Measurements from ENCODE around the gene PHOSPHO2. TPM values are rescaled to one million over a fixed set of nuclear protein-coding genes. Genes with fewer than 3 reads are reported as not detected.

The PHOSPHO2 gene
- total RNA-seq, 5 donors from 2014 or later (not counting 1 experiment from before 2014, with no cell fraction given), result 3.6 to 8.6 (median 6.1) TPM

DNA sequence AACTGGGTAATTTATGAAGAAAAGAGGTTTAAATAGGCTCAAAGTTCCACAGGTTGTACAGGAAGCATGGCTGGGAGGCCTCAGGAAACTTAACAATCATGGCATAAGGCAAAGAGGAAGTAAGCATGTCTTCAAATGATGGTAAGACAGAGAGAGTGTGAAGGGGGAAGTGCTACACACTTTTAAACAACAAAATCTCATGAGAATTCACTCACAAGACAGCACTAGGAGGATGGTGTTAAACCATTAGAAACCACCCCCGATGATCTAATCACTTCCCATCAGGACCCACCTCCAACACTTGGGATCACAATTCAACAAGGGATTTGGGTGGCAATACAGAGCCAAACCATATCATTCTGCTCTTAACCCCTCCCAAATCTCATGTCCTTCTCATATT is 34.9 kb upstream of the PHOSPHO2 start:
- POLR2A ChIA-PET, result no interaction called here
- no peaks in the 10 kb centered on the region for H3K9me3 ChIP-seq
- Mint-ChIP-seq H3K9me3 (no peaks in the 10 kb centered on the region), H3K4me3 (no peak overlapping the region), H3K27me3 (peaks cover 5 to 7% of the 10 kb centered on the region in 2 donors), H3K4me1 (no peaks in the 10 kb centered on the region), H3K27ac (no peak overlapping the region), H3K36me3 (no peaks in the 10 kb centered on the region)
- no peaks in the 10 kb centered on the region for H3K4me1 ChIP-seq (ENCODE audit: control insufficient read depth in 1 of 2, extremely low read depth in 1 of 2, insufficient read depth in 2 of 2, low read length in 2 of 2)
- no peak overlapping the region for H3K4me3 ChIP-seq (ENCODE audit: control insufficient read depth in 1 of 2, extremely low read depth in 1 of 2, low read length in 1 of 2)
- H3K27ac ChIP-seq (ENCODE audit: low read length), result no peak overlapping the region
- no peak for ATAC-seq (replicated peaks in 1 of 4)
- no peak for DNase-seq
- H3K36me3 ChIP-seq (ENCODE audit: control insufficient read depth in 2 of 2, extremely low read depth in 1 of 2, insufficient read depth in 1 of 2, low read length in 1 of 2), result no peaks in the 10 kb centered on the region
- WGBS (ENCODE audit: insufficient coverage), result 20% methylated on average over 1 of the region's 1 CpG
- CTCF ChIA-PET, result no interaction called here
- H3K27me3 ChIP-seq (replicated peaks in 1 of 2; ENCODE audit: control insufficient read depth in 2 of 2, extremely low read depth in 1 of 2, insufficient read depth in 2 of 2, low read length in 1 of 2), result peaks cover 0 to 4% of the 10 kb centered on the region in 2 experiments

- Histone ChIP-seq H3K27me3 (replicated peaks in 1 of 2; ENCODE audit: control insufficient read depth in 2 of 2, extremely low read depth in 1 of 2, insufficient read depth in 2 of 2, low read length in 1 of 2) (peaks cover 0 to 4% of the 10 kb centered on the region in 2 experiments), H3K36me3 (ENCODE audit: control insufficient read depth in 2 of 2, extremely low read depth in 1 of 2, insufficient read depth in 1 of 2, low read length in 1 of 2) (no peaks in the 10 kb centered on the region), H3K4me3 (ENCODE audit: control insufficient read depth in 1 of 2, extremely low read depth in 1 of 2, low read length in 1 of 2) (no peak overlapping the region), H3K27ac (ENCODE audit: low read length) (no peak overlapping the region), H3K9me3 (no peaks in the 10 kb centered on the region), H3K4me1 (ENCODE audit: control insufficient read depth in 1 of 2, extremely low read depth in 1 of 2, insufficient read depth in 2 of 2, low read length in 2 of 2) (no peaks in the 10 kb centered on the region)
- 81% methylated on average over 3 of the region's 3 CpGs for WGBS (ENCODE audit: insufficient coverage)
- ATAC-seq (replicated peaks in 1 of 4) (no peak), DNase-seq (no peak)
- Mint-ChIP-seq H3K27me3 (peaks cover 0 to 3% of the 10 kb centered on the region in 2 donors), H3K9me3 (no peaks in the 10 kb centered on the region), H3K36me3 (no peaks in the 10 kb centered on the region), H3K4me1 (no peaks in the 10 kb centered on the region), H3K4me3 (no peak overlapping the region), H3K27ac (no peak overlapping the region)
- POLR2A ChIA-PET, result no interaction called here
- CTCF ChIA-PET, result no interaction called here
Observed at GRCh38 chr2:169661265-169661664, 33.0 kb upstream of the PHOSPHO2 start.

DNA sequence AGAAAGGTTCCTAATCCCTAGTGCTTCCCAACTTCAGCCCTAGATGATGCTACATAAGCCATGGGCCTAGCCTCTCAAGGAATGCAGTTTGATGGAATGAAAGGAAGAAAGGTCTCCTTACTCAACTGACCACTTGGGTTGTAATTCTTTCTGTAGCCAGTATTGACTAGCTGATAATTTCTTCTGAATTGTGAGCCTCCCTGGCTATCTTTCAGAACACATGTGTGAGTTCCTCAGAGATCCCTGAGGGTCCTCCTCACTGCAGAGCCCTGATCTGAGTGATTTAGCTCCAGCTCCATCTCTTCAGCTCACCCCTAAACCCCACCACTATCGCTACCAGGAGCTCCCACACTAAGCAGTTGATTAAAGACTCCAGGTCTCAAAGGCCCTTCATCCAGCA is 31.5 kb upstream of the PHOSPHO2 start:
- no peaks in the 10 kb centered on the region for H3K4me1 Mint-ChIP-seq
- Histone ChIP-seq H3K27me3 (replicated peaks in 1 of 2; ENCODE audit: control insufficient read depth in 2 of 2, extremely low read depth in 1 of 2, insufficient read depth in 2 of 2, low read length in 1 of 2) (no peaks in the 10 kb centered on the region), H3K9me3 (no peaks in the 10 kb centered on the region), H3K27ac (ENCODE audit: low read length) (no peak overlapping the region), H3K36me3 (ENCODE audit: control insufficient read depth in 2 of 2, extremely low read depth in 1 of 2, insufficient read depth in 1 of 2, low read length in 1 of 2) (no peaks in the 10 kb centered on the region), H3K4me1 (ENCODE audit: control insufficient read depth in 1 of 2, extremely low read depth in 1 of 2, insufficient read depth in 2 of 2, low read length in 2 of 2) (no peaks in the 10 kb centered on the region), H3K4me3 (ENCODE audit: control insufficient read depth in 1 of 2, extremely low read depth in 1 of 2, low read length in 1 of 2) (no peak overlapping the region)
- H3K27ac Mint-ChIP-seq, result no peak overlapping the region
- H3K36me3 Mint-ChIP-seq, result no peaks in the 10 kb centered on the region
- no peak overlapping the region for H3K4me3 Mint-ChIP-seq
- ATAC-seq (replicated peaks in 1 of 4) (no peak), DNase-seq (no peak)
- H3K27me3 Mint-ChIP-seq, result peaks cover 0 to 2% of the 10 kb centered on the region in 2 donors
- ChIA-PET CTCF (interaction anchor here in 1 of 2 donors (0.6 kb wide), 1 partner anchor 150 kb away, joined by 3 read pairs; no protein-coding TSS in a partner anchor), POLR2A (no interaction called here)
- no peaks in the 10 kb centered on the region for H3K9me3 Mint-ChIP-seq
- WGBS (ENCODE audit: insufficient coverage), result 90% methylated on average over 1 of the region's 1 CpG

DNA sequence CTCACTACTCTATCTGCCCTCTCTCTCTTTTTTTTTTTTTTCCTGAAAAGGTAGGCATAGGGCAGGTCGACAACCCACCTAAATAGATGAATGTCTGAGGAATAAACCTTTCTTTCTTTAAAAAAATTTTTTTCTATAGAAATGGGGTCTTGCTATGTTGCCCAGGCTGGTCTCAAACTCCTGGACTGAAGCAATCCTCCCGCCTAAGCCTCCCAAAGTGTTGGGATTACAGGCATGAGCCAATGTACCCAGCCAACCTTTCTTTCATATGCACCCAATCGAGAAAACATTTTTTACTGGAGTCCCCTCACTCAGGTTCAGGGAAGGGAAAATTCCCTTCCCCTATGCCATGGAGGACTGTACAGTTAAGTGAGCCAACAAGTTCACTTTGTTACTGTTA is 31.0 kb upstream of the PHOSPHO2 start:
- Mint-ChIP-seq H3K27me3 (peaks cover 0 to 2% of the 10 kb centered on the region in 2 donors), H3K9me3 (no peaks in the 10 kb centered on the region), H3K27ac (no peak overlapping the region), H3K36me3 (no peaks in the 10 kb centered on the region), H3K4me1 (no peaks in the 10 kb centered on the region), H3K4me3 (no peak overlapping the region)
- Histone ChIP-seq H3K36me3 (ENCODE audit: control insufficient read depth in 2 of 2, extremely low read depth in 1 of 2, insufficient read depth in 1 of 2, low read length in 1 of 2) (no peaks in the 10 kb centered on the region), H3K27me3 (replicated peaks in 1 of 2; ENCODE audit: control insufficient read depth in 2 of 2, extremely low read depth in 1 of 2, insufficient read depth in 2 of 2, low read length in 1 of 2) (no peaks in the 10 kb centered on the region), H3K27ac (ENCODE audit: low read length) (no peak overlapping the region), H3K4me3 (ENCODE audit: control insufficient read depth in 1 of 2, extremely low read depth in 1 of 2, low read length in 1 of 2) (no peak overlapping the region), H3K4me1 (ENCODE audit: control insufficient read depth in 1 of 2, extremely low read depth in 1 of 2, insufficient read depth in 2 of 2, low read length in 2 of 2) (no peaks in the 10 kb centered on the region), H3K9me3 (no peaks in the 10 kb centered on the region)
- ChIA-PET CTCF (interaction anchor here in 1 of 2 donors (0.6 kb wide), 1 partner anchor 149 kb away, joined by 3 read pairs; no protein-coding TSS in a partner anchor), POLR2A (interaction anchor here in 1 of 2 donors (0.7 kb wide), 1 partner anchor 232 kb away, joined by 5 read pairs; no protein-coding TSS in a partner anchor)
- ATAC-seq (replicated peaks in 1 of 4) (no peak), DNase-seq (no peak)
- no CpG with 5 or more reads among the region's 3 CpGs for WGBS (ENCODE audit: insufficient coverage)

GRCh38 chr2:169664600-169664977 is 29.7 kb upstream of the PHOSPHO2 start:
- Histone ChIP-seq H3K27ac (ENCODE audit: low read length) (no peak overlapping the region), H3K27me3 (replicated peaks in 1 of 2; ENCODE audit: control insufficient read depth in 2 of 2, extremely low read depth in 1 of 2, insufficient read depth in 2 of 2, low read length in 1 of 2) (no peaks in the 10 kb centered on the region), H3K4me3 (ENCODE audit: control insufficient read depth in 1 of 2, extremely low read depth in 1 of 2, low read length in 1 of 2) (no peak overlapping the region), H3K36me3 (ENCODE audit: control insufficient read depth in 2 of 2, extremely low read depth in 1 of 2, insufficient read depth in 1 of 2, low read length in 1 of 2) (no peaks in the 10 kb centered on the region), H3K4me1 (ENCODE audit: control insufficient read depth in 1 of 2, extremely low read depth in 1 of 2, insufficient read depth in 2 of 2, low read length in 2 of 2) (no peaks in the 10 kb centered on the region), H3K9me3 (no peaks in the 10 kb centered on the region)
- Mint-ChIP-seq H3K27ac (no peak overlapping the region), H3K4me3 (no peak overlapping the region), H3K9me3 (no peaks in the 10 kb centered on the region), H3K36me3 (no peaks in the 10 kb centered on the region), H3K4me1 (no peaks in the 10 kb centered on the region), H3K27me3 (peaks cover 0 to 2% of the 10 kb centered on the region in 2 donors)
- no peak for DNase-seq
- ATAC-seq (replicated peaks in 1 of 4), result no peak
- POLR2A ChIA-PET, result no interaction called here
- no CpG with 5 or more reads among the region's 1 CpG for WGBS (ENCODE audit: insufficient coverage)
- CTCF ChIA-PET, result interaction anchor here in 1 of 2 donors (0.6 kb wide), 1 partner anchor 46 kb away, joined by 3 read pairs; no protein-coding TSS in a partner anchor

DNA sequence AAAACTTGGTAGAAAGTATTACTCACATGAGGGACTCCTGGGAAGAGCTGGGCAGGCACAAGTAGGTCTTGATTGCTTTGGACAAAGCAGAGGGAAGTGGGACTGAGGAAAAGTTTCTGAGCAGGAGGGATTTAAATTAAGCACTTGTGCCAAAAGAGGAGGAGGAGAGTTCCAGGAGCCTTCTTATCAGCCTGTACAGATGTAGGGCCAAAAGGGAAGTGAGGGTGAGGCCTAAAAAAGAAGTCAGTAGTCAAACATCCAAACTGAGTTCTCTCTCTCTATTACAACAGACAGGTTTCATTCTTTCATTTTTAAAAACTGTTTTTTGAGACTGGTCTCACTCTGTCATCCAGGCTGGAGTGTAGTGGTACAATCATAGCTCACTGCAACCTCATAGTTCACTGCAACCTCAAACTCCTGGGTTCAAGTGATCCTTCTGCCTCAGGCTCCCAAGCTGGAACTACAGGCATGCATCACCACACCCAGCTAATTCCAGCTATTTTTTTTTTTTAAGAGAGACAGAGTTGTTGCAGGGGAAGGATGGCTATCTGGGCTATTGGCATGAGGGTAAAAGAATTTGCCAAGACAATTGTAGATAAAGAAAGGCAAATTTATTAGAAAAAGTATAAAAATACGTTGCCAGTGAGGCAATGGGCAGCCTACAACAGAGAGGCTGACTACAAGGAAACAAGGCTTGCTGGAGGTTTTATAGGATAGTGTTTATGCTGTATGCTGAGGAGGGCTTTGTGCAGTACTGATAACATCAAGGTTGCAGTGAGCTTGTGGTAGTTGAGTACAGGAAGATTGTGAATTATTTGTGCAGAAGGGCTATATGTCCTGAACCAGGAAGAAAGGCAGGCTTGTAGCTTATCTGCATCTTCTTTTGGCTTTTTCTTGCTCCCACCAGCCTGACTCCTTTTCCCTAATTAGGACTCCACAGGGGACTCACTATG is 29.0 kb upstream of the PHOSPHO2 start:
- Mint-ChIP-seq H3K36me3 (no peaks in the 10 kb centered on the region), H3K27me3 (peaks cover 0 to 2% of the 10 kb centered on the region in 2 donors), H3K9me3 (no peaks in the 10 kb centered on the region), H3K4me1 (no peaks in the 10 kb centered on the region), H3K27ac (no peak overlapping the region), H3K4me3 (no peak overlapping the region)
- Histone ChIP-seq H3K27ac (ENCODE audit: low read length) (no peak overlapping the region), H3K27me3 (replicated peaks in 1 of 2; ENCODE audit: control insufficient read depth in 2 of 2, extremely low read depth in 1 of 2, insufficient read depth in 2 of 2, low read length in 1 of 2) (no peaks in the 10 kb centered on the region), H3K4me3 (ENCODE audit: control insufficient read depth in 1 of 2, extremely low read depth in 1 of 2, low read length in 1 of 2) (no peak overlapping the region), H3K4me1 (ENCODE audit: control insufficient read depth in 1 of 2, extremely low read depth in 1 of 2, insufficient read depth in 2 of 2, low read length in 2 of 2) (no peaks in the 10 kb centered on the region), H3K36me3 (ENCODE audit: control insufficient read depth in 2 of 2, extremely low read depth in 1 of 2, insufficient read depth in 1 of 2, low read length in 1 of 2) (no peaks in the 10 kb centered on the region), H3K9me3 (no peaks in the 10 kb centered on the region)
- CTCF ChIA-PET, result no interaction called here
- ATAC-seq (replicated peaks in 1 of 4), result no peak
- POLR2A ChIA-PET, result interaction anchor here in 1 of 2 donors (0.5 kb wide), 1 partner anchor 1412 kb away, joined by 3 read pairs; no protein-coding TSS in a partner anchor
- DNase-seq, result no peak
- WGBS (ENCODE audit: insufficient coverage), result 33% methylated on average over 1 of the region's 1 CpG
